Measurements from ENCODE around the gene TENT5C.
"Not testable (repeated sequence)": the region's sequence is repeated elsewhere in the genome, so short reads cannot be mapped to it uniquely, and the experiment has no call there.

Gene TENT5C

GRCh38 chr1:117605774-117606648 is at the start of gene TENT5C:
TENT5C (plus strand) TSS chr1:117606048; CDS start chr1:117622869, 16,821 bp downstream.
- DNase-seq, result peak; percentile 95

GRCh38 chr1:117556341-117556740 is 49.5 kb upstream of the TENT5C start:
- no peak for DNase-seq

GRCh38 chr1:117556976-117557375 is 48.9 kb upstream of the TENT5C start:
- no peak for DNase-seq

GRCh38 chr1:117558451-117558850 is 47.4 kb upstream of the TENT5C start:
- DNase-seq, result not testable (repeated sequence)

GRCh38 chr1:117559139-117559538 is 46.7 kb upstream of the TENT5C start:
- DNase-seq, result no peak

- no peak for DNase-seq
Measured at GRCh38 chr1:117559985-117560384, 45.9 kb upstream of the TENT5C start.

- no peak for DNase-seq
Measured at GRCh38 chr1:117561071-117561470, 44.8 kb upstream of the TENT5C start.

GRCh38 chr1:117561551-117561950 is 44.3 kb upstream of the TENT5C start:
- no peak for DNase-seq

GRCh38 chr1:117562581-117563491 is 43.0 kb upstream of the TENT5C start:
- no peak for DNase-seq

- no peak for DNase-seq
Measured at GRCh38 chr1:117563492-117563875, 42.4 kb upstream of the TENT5C start.

- no peak for DNase-seq
Measured at GRCh38 chr1:117564227-117565075, 41.4 kb upstream of the TENT5C start.

- no peak for DNase-seq
Measured at GRCh38 chr1:117565076-117565556, 40.7 kb upstream of the TENT5C start.

GRCh38 chr1:117565745-117566455 is 39.9 kb upstream of the TENT5C start:
- DNase-seq, result no peak

GRCh38 chr1:117566556-117566955 is 39.3 kb upstream of the TENT5C start:
- no peak for DNase-seq

- no peak for DNase-seq
Measured at GRCh38 chr1:117567435-117567834, 38.4 kb upstream of the TENT5C start.

GRCh38 chr1:117567976-117568375 is 37.9 kb upstream of the TENT5C start:
- DNase-seq, result no peak

- no peak for DNase-seq
Measured at GRCh38 chr1:117568999-117569398, 36.8 kb upstream of the TENT5C start.

GRCh38 chr1:117569856-117570255 is 36.0 kb upstream of the TENT5C start:
- DNase-seq, result no peak

- no peak for DNase-seq
Measured at GRCh38 chr1:117570988-117571409, 34.8 kb upstream of the TENT5C start.

GRCh38 chr1:117571496-117571895 is 34.4 kb upstream of the TENT5C start:
- no peak for DNase-seq

- DNase-seq, result no peak
Measured at GRCh38 chr1:117572546-117572945, 33.3 kb upstream of the TENT5C start.
